Body of pancreas (tissue), 4 donors: ENCODE results near the gene TMC1. TPM values are rescaled to one million over a fixed set of nuclear protein-coding genes. Genes with fewer than 3 reads are reported as not detected.

Experiments
- ATAC-seq: fragments of 150-250 bp; one replicate; pipeline ENCODE4 v1.9.1; 2016
- DNase-seq, 4 donors: peaks; one replicate each; pipeline ENCODE4 v3.0.0-alpha.2; 2019
- H3K27ac ChIP-seq, 4 donors: fragments of 200-600 bp; sonication (generic); 1 replicate in 3 of 4; 2 replicates in 1 of 4; pipeline versions ENCODE4 v1.5.1 to v1.6.1; 2016 to 2019; ENCODE audit warnings: mild to moderate bottlenecking in 1 of 4, mixed read lengths in 1 of 4, moderate library complexity in 1 of 4
- H3K27me3 ChIP-seq, 2 donors: fragments of 200-600 bp; sonication (generic); one replicate each; pipeline ENCODE4 v1.6.0; 2016; ENCODE audit warnings: mild to moderate bottlenecking in 1 of 2
- H3K36me3 ChIP-seq, 2 donors: fragments of 200-600 bp; sonication (generic); replicated peaks in 1 of 2; 2 replicates each; pipeline ENCODE4 v1.5.1; 2016; ENCODE audit warnings: low read depth in 2 of 2; ENCODE audit not compliant: insufficient read depth in 1 of 2
- H3K4me1 ChIP-seq: fragments of 200-600 bp; sonication (generic); one replicate; pipeline ENCODE4 v1.6.0; 2016
- H3K4me3 ChIP-seq, 2 donors: fragments of 200-600 bp; sonication (generic); 1 replicate in 1 of 2; 2 replicates in 1 of 2; pipeline ENCODE4 v1.5.1; 2016 to 2019
- H3K9me3 ChIP-seq, 3 donors: fragments of 200-600 bp; sonication (generic); 1 replicate in 2 of 3; 2 replicates in 1 of 3; pipeline ENCODE4 v1.5.1; 2016
- POLR2A ChIP-seq, 3 donors: fragments of 450-650 bp; IDR thresholded peaks; one replicate each; pipeline ENCODE4 v1.6.1; 2016; ENCODE audit warnings: antibody characterized with exemption in 3 of 3, mild to moderate bottlenecking in 2 of 3
- WGBS, 2 donors: methylation state at CpG; one replicate each; pipeline ENCODE4 v1.1.5; 2017; 5-methylcytosine and 5-hydroxymethylcytosine counted together
- intact Hi-C: fragments of 100-400 bp; cut with DNase I; formaldehyde crosslinking; loops from one replicate; pipeline ENCODE4 v1.15.1; 2023
- total RNA-seq, 2 donors: library from RNA; depleted of rRNA; stranded (reverse); fragments of >200 nt; gene quantifications; one replicate each; pipeline ENCODE4 v1.1.0, GENCODE V29; 2016
- TF ChIP-seq, protein P1 (sequence below), 7 experiments: fragments of 450-650 bp in 4 of 7; fragments of 200-600 bp in 3 of 7; sonication (generic) in 3 of 7; IDR thresholded peaks; one replicate each; pipeline ENCODE4 v1.5.1; 2016 to 2019; ENCODE audit warnings: antibody characterized with exemption in 7 of 7

Gene TMC1
- total RNA-seq, 2 donors from 2014 or later, result not detected

DNA sequence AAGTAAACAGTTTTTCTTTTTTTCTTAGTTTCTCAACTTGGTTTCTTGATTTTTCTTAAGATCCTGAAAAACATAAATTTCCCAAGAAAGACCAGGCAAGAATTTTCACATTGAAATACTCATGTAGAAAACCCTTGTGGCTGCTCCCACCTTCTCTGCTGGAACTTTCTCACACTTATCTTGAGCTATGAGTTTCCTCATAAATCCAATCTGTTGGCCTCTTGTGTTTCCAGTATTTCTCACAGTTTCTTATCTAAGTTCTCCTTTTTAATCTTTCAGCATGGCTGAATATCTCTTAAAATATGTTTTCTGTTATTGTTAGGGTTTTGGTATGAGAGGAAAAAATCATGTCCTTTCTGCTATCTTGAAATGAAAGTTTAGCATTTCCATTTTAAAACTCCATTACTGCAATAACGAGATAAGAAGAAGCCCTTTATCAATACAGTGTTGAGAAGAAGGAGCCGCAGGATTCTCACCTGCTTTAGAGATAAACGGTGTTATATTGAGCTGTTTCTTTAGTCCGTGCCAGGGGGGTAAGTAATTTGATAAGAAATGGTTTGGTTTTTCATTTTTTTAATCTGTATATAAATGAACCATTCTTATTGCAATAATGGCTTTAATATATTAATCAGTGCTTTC lies 342.2 kb downstream of the TMC1 start:
- ATAC-seq (no peak), DNase-seq (no peak)
- Histone ChIP-seq H3K27me3 (no peaks in the 10 kb centered on the region), H3K36me3 (no peaks in the 10 kb centered on the region), H3K4me3 (no peak overlapping the region), H3K9me3 (no peaks in the 10 kb centered on the region), H3K27ac (no peak overlapping the region), H3K4me1 (peaks cover 10% of the 10 kb centered on the region)
- intact Hi-C loops, result no loop called here
- TF ChIP-seq POLR2A (IDR thresholded peaks at IDR 0.05), result no peak
- TF ChIP-seq, protein P1, sequence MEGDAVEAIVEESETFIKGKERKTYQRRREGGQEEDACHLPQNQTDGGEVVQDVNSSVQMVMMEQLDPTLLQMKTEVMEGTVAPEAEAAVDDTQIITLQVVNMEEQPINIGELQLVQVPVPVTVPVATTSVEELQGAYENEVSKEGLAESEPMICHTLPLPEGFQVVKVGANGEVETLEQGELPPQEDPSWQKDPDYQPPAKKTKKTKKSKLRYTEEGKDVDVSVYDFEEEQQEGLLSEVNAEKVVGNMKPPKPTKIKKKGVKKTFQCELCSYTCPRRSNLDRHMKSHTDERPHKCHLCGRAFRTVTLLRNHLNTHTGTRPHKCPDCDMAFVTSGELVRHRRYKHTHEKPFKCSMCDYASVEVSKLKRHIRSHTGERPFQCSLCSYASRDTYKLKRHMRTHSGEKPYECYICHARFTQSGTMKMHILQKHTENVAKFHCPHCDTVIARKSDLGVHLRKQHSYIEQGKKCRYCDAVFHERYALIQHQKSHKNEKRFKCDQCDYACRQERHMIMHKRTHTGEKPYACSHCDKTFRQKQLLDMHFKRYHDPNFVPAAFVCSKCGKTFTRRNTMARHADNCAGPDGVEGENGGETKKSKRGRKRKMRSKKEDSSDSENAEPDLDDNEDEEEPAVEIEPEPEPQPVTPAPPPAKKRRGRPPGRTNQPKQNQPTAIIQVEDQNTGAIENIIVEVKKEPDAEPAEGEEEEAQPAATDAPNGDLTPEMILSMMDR (IDR thresholded peaks at IDR 0.05), result no peak
- 15 to 22% methylated on average over 4 of the region's 4 CpGs for WGBS, 2 donors

DNA sequence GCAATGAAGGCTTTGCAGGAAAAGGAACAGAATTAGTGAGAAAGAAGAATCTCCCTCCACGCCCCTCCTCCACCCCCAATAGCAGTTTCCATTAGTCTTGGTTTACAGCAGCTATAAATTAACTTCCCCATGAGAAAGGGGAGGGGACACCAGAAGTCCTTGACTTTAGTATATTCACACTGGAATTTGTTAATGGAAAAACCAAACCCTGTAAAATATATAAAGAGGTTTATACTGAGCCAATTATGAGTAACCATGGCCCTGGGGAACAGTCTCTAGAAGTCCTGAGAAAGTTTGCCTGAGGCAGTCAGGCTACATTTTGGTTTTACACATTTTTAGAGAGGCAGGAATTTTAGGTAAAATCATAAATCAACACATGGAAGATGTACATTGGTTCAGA lies 342.9 kb downstream of the TMC1 start:
- intact Hi-C loops, result no loop called here
- Histone ChIP-seq H3K36me3 (no peaks in the 10 kb centered on the region), H3K4me3 (no peak overlapping the region), H3K27ac (no peak overlapping the region), H3K27me3 (no peaks in the 10 kb centered on the region), H3K9me3 (no peaks in the 10 kb centered on the region), H3K4me1 (peaks cover 6% of the 10 kb centered on the region)
- 96 to 100% methylated on average over 1 of the region's 1 CpG for WGBS, 2 donors
- ATAC-seq, result no peak
- TF ChIP-seq, protein P1 (IDR thresholded peaks at IDR 0.05), result no peak
- TF ChIP-seq POLR2A (IDR thresholded peaks at IDR 0.05), result no peak
- no peak for DNase-seq

DNA sequence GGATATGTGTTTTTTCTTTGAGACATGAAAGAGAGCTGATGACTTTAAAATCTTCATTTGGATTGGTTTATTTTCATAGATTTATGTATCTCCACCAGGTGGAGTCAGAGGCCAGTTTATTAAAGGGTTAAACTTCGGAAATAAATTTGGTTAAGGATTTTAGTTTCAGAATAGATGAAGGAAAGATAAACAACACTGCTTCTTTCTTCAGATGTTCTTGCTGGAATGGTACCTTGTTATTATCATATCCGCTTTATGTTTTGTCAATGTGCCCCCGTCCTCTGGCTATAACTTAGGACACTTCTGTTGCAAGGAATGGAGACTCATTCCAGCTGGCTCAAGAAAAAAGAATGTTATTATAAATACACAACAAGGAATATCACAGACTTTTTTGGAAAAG lies 350.3 kb downstream of the TMC1 start:
- H3K27me3 ChIP-seq, result no peaks in the 10 kb centered on the region
- H3K4me3 ChIP-seq, result no peak overlapping the region
- TF ChIP-seq, protein P1 (IDR thresholded peaks at IDR 0.05), result peak; percentile 15 to 75 (median 63)
- no peak for TF ChIP-seq POLR2A (IDR thresholded peaks at IDR 0.05)
- no peaks in the 10 kb centered on the region for H3K9me3 ChIP-seq
- WGBS, 2 donors, result 38 to 49% methylated on average over 3 of the region's 3 CpGs
- no peaks in the 10 kb centered on the region for H3K36me3 ChIP-seq
- ATAC-seq (no peak), DNase-seq (no peak)
- no peak overlapping the region for H3K27ac ChIP-seq
- peaks cover 3% of the 10 kb centered on the region for H3K4me1 ChIP-seq
- intact Hi-C loops, result loop anchor here (10.0 kb wide), 1 partner anchor 213 kb away; no protein-coding TSS in a partner anchor

DNA sequence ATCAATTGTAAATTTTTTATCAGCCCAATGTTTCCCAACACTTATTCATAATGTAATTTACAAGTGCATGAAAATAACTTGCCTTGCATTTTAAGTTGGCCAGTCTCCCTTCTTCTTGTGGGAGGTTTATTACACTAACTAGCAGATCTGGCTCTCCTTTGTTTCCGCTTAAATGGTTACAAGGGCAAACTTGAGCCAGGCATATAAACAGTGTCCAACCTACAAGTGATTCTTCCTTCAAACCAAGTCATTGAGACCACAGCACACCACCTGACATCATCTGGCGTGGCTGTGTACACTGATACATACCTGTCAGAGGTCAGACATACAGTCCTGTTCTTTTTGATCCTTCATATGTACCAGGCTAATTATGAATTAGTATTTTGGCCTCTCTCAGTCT lies 351.3 kb downstream of the TMC1 start:
- DNase-seq (no peak), ATAC-seq (no peak)
- Histone ChIP-seq H3K36me3 (no peaks in the 10 kb centered on the region), H3K4me3 (no peak overlapping the region), H3K9me3 (no peaks in the 10 kb centered on the region), H3K27me3 (no peaks in the 10 kb centered on the region), H3K4me1 (peaks cover 3% of the 10 kb centered on the region), H3K27ac (no peak overlapping the region)
- 84 to 97% methylated on average over 2 of the region's 2 CpGs for WGBS, 2 donors
- TF ChIP-seq POLR2A (IDR thresholded peaks at IDR 0.05), result no peak
- TF ChIP-seq, protein P1 (IDR thresholded peaks at IDR 0.05), result no peak
- intact Hi-C loops, result loop anchor here (10.0 kb wide), 1 partner anchor 212 kb away; no protein-coding TSS in a partner anchor

DNA sequence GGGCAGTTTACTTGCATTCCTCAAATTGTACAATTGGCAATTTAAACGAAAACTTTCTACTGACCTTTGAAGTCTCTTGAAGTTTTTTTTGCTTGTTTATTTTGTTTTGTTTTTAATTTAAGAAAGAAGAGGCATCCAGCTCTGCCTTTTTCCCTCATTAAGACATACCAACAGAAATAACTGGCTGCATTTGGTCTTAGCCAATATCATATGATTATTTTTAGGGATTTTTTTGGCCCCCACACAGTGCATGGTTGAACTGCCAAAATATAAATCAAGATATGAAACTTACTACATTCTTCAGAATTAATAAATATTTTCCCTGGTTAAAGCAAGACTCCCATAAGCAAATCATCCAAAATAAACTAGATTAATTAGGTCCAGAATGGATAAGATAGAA lies 352.0 kb downstream of the TMC1 start:
- Histone ChIP-seq H3K9me3 (no peaks in the 10 kb centered on the region), H3K36me3 (no peaks in the 10 kb centered on the region), H3K4me1 (peaks cover 3% of the 10 kb centered on the region), H3K27ac (no peak overlapping the region), H3K27me3 (no peaks in the 10 kb centered on the region), H3K4me3 (no peak overlapping the region)
- TF ChIP-seq POLR2A (IDR thresholded peaks at IDR 0.05), result no peak
- TF ChIP-seq, protein P1 (IDR thresholded peaks at IDR 0.05), result no peak
- WGBS, 2 donors, result 24 to 33% methylated on average over 1 of the region's 1 CpG
- intact Hi-C loops, result loop anchor here (10.0 kb wide), 1 partner anchor 211 kb away; no protein-coding TSS in a partner anchor
- no peak for ATAC-seq
- DNase-seq, result no peak
